LHCN-M2 (cell line): ENCODE data around the gene CRABP2. TPM values are rescaled to one million over a fixed set of nuclear protein-coding genes. Genes with fewer than 3 reads are reported as not detected.

Source experiments
- DNase-seq: peaks from one replicate; pipeline ENCODE4 v3.0.0-alpha.2; 2012; ENCODE audit warnings: low read depth
- total RNA-seq: library from RNA; depleted of rRNA; stranded (reverse); fragments of >200 nt; gene quantifications from 2 replicates; pipeline ENCODE4 v1.2.3, GENCODE V29; 2014

Gene CRABP2
- total RNA-seq, 1 experiment from 2014 or later = 2.2 TPM

DNA sequence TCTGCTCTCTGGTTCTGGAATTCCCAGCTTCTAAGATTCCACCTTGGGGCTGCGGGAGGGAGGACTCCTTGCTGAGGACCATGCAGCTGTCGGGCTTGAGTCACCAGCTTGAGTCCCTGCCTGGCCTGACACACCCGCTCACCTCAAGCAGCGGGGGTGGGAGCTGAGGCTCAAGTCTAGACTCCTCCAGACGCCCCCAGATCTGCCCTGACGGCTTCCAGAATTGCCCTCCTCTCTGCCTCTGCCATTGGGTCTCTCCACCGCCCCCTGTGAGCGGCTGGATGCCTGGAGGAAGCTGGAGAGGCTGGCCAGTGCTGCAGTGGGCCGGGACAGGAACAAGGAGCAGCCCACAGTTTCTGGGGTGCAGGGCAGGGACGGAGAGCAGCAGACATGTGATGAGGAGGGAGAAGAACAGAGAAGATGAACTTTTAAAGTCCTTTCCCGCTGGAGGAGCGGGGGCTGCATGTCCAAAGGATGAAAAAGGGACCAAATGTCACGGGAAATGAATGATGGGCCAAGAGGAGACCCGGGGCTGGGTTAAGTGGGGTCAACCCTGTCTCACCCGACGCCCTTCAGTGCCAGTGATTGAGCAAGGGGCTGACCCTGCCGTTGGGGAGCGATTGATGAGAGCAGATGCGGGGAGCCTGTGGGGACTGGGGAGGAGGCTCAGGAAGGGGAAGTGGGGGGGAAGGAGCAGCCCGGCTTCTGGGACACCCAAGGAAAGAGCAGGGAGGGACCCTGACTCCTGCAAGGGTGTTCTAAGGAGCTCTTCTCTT, 13.5 kb downstream of the CRABP2 start:
- peak; percentile 87 for DNase-seq

DNA sequence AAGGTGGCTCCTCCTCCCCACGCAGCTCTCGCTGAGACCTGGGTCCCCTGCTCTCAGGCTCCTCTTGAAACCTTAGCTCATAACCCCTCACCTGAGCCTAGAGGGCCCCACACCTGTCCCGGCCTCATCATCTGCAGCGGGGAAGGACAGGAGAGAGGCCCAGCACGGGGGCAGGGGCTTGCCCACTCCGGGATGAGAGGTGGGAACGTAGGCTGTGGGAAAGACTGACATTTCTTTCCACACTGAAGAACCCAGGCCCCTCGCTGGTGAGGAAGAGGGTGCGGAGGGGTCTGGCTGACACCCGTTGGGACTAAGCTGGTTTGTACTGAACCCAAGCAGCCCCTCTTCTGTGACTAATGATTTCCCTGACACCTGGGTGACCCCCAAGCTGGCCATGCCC, 14.2 kb downstream of the CRABP2 start:
- no peak for DNase-seq

DNA sequence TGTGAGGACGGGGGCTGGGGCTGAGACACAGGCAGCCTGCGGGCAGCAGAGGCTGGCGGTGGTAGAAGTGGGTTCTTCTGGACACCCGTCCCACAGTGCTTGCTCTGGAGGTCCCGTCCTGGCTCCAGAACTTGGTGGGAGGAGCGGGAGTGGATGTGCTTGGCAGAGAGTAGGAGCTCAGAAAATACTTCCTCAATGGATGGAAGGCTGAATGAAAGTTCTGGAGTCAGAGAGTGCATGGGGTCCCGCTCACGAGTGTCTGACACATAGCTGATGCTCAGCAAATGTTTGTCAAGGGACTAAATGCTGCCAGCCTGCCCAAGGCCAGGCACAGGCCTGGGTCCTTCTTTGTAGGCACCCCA, 14.7 kb downstream of the CRABP2 start:
- DNase-seq = no peak

DNA sequence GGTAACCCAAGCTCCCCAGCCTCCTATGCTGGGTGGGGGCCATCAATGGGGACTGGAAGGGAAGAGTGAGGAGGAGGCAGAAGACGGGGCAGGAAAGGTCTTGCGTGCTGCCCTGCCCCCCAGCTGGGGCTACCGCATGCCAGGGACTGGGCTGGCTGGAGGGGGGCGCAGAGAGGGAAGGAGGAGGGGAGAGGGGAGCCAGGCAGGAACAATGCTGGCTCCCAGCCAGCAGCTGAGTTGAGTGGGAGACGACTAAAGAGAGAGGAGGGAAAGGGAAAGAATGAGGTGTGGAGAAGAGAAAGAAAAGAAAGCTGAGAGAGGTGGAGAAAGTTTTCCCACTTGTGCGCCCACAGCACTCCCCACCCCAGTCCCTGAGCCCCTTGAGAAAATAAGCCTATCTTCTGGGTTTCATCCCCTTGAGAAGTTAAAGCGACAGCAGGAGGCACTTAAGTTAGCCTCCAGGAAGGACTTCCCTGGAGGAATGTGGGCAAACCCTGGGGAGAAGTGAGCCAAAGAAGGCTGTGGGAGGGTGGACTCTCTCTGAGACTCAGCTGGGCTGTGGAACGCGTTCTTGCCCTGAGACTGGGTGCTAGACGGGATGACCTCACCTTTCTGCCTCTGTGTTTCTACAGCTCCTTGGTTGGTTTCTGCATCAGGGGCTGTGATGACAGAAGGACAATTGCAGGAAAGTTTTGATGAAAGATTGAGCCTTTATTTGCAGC, 15.3 kb downstream of the CRABP2 start:
- DNase-seq = no peak

DNA sequence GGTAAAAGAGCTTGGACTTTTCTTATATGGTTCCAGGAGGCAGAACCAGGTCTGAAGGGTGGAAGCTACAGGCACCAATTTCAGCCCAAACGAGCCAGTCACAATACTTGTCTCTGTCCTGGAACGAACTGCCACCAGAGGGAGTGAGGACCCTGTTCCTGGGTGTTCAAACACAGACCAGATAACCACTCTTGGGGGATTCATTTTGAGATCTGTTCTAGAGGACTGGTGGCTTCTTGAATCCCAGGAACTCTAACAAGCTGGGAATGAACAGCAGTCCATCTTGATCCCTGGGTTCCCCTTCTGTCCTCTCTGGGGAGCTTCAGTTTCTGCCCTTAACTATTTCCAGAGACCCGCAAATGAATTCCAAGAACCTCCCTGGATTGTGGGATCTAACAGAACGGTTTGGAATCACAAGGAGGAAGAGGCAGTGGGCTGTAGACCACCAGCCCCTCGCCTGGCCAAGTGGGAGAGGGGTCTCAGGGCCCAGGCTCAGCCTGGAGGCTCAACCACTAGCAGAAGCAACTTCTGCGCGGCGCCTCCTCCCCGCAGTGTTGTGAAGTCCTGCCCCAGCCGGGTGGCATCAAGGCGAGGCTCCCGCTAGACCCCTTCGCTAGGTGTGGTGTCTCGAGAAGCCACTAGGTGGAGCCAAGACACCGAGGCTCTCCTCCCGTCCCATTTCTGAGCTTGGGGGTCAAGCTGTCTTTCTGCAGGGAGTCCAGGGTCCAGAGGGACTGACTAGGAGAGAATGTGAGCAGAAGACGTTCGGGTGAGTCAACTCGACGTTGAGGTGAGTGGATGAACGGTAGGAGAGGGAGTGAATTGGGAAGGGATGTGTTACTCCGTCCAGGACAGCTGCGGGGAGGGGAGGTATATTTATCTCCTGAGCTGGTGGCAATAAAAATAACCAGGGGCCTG, 16.1 kb downstream of the CRABP2 start:
- DNase-seq = peak; percentile 84

DNA sequence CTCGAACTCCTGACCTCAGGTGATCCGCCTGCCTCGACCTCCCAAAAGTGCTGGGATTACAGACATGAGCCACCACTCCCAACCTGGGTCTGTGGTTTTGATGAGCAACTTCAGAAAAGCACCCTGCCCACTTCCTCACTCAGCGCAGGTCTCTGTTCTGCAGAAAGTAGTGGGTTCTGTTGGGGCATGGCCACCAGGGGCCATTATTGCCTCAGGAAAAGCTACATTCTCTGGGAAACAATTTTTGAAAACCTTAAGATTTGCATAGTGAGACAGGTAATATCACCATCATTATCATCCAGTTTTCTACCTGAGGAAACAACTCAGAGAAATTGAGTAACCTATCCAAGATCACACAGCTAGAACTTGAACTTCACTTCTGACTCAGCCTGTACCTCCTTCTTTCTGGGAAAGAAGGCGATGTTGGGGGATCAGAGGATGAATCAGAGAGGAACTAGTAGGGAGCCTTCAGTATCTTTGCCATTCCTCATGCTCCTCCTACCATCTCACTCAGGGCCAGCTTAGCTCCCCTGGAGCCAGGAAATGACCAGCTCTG, 21.1 kb downstream of the CRABP2 start:
- DNase-seq = peak; percentile 70

DNA sequence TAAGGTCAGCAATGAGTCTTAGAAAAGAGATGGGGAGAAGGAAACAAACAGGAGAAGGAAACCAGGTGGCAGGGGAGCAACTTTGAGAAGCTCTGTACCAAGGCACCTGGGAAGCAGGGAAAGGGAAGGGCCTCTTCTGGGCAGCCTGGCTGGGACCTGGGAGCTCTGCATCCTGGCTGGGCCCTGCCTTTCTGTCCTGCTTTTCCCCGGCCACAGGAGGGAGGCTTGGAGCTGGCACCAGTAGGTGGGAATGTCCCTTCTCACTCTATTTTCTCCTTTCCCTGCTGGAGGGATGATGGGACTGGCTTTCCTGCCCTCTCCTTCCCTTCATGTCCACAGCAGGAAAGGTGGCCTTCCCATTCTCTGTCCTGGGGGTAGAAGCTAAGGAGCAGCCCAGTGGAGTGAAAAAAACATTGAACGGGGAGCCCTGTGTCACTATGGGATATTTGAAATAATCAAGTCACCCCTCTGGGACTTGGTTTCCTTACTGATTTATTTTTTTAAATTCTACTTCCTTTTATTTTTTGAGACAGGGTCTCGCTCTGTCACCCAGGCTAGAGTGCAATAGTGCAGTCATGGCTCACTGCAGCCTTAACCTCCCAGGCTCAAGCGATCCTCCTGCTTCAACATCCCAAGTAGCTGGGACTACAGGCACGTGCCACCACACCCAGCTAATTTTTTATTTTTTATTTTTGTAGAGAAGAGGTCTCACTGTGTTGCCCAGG, 23.1 kb downstream of the CRABP2 start:
- no peak for DNase-seq

DNA sequence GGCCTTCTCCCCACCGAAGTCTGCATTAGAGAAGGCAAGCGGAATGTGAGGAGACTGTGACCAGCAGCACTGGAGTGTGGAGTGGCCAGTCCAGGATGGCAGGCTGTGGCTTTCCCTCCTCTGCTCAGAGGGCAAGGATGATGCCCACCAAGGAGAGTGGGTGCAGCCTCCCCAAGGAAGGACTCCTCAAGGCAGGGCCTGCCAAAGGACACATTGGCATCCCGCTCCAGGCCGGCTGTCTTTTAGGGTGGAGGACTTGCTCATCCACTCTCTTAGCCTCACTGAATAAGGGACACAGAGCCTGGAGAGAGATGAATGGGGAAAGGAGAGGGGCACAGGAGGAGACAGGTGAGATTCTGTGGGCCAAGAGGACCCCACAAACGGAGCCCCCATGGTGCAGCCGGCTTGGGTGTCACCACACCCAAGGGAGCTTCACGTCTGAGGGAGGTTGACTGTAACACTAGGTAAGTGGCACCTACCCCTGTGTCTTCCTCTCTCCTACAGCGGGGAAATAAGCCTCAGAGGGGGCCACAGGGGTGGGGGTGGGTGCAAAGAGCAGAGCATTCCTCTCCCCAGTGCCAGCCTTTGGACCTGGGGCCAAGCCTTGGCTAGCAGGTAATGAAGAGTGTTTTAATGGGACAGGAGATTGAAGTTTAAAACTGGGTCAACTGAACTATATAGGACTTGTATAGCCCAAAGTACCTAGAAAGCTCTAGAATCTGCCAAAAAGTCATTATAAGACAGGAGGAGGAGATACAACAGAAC, 24.0 kb downstream of the CRABP2 start:
- no peak for DNase-seq

DNA sequence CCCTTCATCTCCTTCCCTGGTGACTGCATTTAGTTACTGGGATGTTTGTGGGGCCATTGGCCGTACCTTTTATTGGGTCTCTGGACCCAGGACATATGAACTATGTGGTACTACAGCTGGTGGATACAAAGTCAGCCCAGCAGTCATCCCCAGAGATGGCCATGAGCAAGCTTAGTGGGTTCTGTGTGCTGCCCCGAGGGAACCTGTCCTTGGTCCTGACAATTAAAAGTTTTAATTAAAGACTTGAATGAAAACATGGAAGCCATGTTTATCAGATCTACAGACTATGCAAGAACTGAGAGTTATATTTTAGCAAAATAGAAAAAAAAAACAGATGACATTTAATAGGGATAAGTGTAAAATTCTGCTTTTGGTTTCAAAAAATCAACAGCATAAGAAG, 25.3 kb downstream of the CRABP2 start:
- no peak for DNase-seq

DNA sequence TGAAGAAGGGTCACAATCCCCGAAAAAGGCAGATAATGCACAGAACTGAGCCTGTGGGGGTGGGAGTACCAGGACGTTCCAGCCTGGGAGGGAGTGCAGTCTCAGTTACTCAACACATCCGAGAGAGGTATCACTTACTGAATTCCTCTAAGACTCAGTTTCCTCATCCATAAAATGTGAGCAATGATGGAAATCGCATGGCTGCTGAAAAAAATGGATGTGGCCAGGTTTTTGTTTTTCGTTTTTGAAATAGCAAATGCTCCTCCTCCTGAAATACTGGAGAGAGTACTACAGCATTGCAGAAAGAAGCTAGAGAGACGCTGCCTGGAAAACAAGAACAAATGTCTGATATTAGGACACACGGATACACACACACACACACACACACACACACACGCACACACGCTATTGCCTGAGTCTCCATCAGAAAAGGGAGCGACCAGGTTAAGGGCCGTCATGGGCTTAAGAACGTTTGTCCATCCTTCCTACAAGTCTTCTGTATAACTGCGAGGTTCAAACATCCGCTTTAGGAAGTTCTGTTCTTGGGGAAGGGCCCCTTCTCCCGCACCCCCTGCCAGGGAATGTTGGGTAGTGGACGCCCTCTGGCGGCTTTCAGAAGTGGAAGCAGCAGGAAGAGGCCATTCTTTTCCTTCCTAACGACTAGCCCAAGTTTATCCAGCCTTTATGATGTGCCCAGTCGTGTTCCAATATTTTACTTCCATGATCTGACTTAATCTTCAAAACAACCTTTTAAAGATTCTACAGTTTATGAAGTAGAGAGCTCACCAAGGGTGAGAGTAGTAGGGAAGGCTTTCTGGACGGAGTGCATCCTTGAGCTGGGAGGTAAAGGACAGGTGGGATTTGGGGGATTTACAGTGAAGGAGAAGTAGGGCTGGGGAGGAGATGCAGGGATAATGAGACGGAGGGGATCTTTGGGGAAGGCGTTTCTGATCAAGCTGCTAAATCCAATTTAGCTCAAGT, 27.5 kb downstream of the CRABP2 start:
- DNase-seq = peak; percentile 85

DNA sequence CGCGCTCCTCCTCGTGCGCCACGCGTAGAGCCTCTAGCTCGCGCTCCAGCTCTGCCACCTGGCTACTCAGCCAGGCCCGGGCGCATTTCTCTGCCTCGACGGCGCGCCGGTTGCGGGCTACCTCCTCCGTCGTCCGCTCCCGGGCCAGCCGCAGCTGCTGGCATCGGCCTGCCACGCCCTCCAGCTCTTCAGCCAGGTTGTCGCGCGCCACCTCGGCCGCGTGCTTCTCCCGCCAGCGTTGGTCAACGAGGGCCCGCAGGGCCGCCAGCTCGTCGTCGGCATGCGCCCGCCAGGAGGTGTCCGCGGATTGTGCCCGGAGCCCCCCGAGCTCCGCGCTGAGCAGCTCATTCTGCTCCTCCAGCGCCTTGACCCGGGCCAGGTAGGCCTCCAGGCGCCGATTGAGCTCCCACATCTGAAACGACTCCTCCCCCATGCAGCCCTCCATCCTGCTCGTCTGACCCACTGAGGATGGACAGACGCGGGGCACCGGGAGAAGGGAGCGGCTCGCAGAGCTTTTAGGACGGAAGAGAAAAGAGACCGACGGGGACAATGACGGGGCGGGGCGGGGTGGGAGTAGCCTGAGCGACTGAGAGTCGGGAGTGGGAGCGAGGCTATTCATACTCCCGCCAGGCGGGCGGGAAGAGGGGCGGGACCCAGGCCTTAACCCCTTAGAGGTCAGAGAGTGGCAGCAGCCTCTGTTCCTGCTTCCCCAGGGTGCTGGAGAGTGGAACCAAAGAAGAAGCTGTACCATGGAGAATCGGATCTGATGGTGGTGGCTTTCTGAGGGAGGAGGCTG, 28.4 kb downstream of the CRABP2 start, which contains the start of gene NES:
Gene NES, minus strand, starts transcription at position 588 of the 796 bp plus-strand sequence. Its CDS starts 143 bp downstream, at position 445.
- DNase-seq = peak; percentile 89

DNA sequence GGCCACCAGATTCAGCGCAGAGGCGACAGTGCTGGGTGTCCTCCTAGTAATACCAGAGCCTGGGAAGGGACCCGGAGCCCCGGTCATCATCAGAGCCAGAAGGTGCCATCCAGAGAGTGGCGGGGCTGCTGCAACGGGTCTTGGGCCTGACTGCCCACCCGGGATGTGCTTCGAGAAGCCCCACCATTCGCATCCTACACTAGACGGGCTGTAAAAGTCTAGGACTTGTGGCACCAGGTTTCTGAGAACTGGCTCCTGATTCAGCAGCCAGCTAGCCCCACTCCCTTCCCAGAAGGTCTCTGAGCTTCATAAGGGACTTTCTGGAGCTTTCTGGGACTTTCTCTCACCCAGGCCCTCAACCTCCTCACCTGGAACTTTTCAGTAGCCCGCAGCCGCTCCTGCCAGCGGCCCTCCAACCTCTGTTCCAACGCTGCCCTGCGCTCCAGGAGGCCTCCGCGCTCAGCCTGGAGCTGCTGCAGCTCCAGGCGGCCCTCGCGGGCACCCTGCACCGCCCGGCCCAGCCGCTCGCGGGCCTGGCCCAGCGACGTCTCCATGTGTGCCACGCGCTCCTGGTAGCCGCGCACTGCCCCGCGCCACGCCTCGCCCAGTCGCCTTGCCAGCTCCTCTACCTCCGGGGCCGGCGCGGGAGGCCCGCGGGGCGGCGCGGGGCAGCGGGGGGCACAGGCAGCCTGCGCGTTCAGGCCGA, 29.1 kb downstream of the CRABP2 start:
- no peak for DNase-seq

DNA sequence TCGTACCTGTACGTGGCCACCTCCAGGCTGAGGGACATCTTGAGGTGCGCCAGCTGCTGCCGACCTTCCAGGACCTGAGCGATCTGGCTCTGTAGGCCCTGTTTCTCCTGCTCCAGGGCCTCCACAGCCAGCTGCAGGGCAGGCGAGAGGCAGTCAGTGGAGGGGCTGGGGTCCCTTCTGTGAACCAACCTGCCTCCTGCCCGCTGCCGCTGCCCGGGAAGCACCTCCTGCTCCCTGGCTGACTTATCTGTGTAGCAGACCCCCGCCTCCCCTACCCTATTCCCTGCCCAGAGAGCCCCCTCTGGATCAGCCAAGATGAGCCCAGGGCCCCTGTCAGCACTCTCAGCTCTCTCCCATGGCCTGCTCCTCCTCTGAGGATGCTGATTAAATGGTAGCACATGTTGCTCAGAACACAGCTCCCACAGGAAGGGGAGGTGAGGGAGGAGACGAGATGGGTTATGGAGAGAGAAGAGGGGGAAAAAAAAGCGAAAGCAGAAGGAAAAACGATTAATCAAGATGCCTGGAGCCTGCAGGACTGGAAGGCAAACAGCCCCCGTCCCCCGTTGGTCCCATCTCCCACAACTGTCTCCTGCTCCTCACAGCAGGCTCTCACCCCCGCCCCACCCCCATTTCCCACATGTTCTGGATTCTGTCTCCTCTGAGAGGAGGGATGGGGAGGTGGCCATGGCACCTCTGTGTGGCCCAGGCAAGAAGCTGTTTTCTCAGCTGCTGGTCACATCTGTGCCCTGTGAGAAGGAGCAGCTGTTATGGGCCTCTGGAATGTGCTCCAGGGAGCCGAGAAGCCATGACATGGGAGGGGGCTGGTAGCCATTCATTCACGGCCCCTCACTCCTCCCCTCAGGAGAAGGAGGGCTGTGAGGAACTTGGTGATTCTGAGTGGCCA, 29.9 kb downstream of the CRABP2 start:
- DNase-seq = peak; percentile 93

DNA sequence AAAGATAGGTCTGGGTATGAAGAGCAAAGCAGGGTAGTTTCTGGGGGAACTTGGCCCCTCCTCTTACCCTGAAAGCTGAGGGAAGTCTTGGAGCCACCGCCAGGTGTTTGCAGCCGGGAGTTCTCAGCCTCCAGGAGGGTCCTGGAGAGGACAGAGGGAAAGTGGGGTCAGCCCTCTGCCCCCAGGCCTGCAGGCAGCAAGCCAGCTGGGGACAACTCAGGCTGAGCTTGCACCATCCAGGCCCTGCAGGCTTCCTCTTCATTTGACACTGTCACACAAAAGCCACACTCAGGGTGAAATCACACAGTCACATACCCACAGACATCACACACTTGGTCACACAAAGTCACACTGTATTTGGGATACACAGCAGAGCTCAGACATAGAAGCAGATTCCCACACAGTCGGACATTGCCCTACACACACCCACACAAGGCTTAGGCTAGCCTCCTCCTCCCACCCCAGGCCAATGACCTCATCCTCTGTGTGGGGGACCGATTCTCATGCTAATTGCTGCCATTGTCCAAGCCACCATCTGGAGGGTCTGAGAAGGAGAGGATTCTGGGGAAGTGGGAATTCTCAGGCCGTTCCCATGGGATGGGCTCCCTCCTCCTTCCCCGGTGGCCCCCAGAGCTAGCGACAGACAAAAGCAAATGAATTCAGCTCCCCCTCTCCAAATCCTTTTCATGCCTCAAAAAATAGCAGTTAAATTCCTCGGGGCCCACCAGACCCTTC, 31.8 kb downstream of the CRABP2 start:
- DNase-seq = no peak

DNA sequence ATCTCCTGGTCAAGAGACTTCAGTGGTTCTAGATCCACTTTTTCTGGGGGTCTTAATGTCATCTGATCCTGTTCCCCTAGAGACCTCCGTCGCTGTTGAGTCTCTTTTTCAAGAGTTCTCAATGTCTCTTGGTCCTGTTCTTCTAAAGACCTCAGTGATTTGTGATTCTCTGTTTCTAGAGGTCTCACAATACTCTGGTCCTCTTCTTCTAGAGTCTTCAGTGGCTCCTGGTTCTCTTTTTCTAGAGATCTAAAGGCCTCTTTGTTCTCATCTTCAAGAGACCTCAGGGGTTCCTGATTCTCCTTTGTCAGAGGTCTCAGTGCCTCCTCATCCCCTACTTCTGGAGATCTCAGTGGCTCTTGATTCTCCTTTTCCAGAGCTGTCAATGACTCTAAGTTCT, 33.6 kb downstream of the CRABP2 start:
- no peak for DNase-seq

DNA sequence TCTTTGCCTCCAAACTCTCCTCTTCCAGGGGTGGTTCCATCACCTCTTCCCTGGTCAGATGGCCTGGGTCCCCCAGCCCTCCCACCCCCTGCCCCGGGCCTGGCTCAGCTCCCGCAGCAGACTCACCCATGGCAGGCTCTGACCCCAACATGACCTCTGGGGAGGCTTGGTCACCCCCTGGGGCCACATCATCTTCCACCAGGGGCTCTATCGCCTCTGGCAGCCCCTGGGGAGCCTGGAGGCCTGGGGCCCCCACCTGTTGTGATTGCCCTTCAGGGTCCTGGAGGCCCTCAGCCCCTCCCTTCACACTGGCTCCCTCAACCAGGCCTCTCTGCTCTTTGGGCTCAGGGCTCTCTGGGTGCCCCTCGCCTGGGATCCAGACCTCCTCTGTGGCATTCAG, 34.6 kb downstream of the CRABP2 start:
- no peak for DNase-seq
